GM21390 (cell line): ENCODE measurements around the gene SNAP29.
"Not testable (repeated sequence)": the region's sequence is repeated elsewhere in the genome, so short reads cannot be mapped to it uniquely, and the experiment has no call there.

Experiments
- ATAC-seq: cut with Tn5 transposase; IDR thresholded peaks from one replicate; pipeline ENCODE4 v1.9.1; 2021; ENCODE audit not compliant: unreplicated experiment

SNAP29 gene

GRCh38 chr22:20858615-20859416 lies at the start of gene SNAP29, which contains the start of gene PI4KA:
Gene SNAP29, plus strand, starts transcription at chr22:20859007. Its CDS starts 104 bp downstream, at chr22:20859111.
Gene PI4KA, minus strand, starts transcription at chr22:20858811. Its CDS starts 86 bp downstream, at chr22:20858725.
- peak; percentile 85 for ATAC-seq

GRCh38 chr22:20809538-20810185 lies 49.1 kb upstream of the SNAP29 start:
- no peak for ATAC-seq

GRCh38 chr22:20810645-20811044 lies 48.2 kb upstream of the SNAP29 start:
- ATAC-seq: no peak

- no peak for ATAC-seq
Observed at GRCh38 chr22:20811171-20811570, 47.6 kb upstream of the SNAP29 start.

- ATAC-seq: no peak
Observed at GRCh38 chr22:20811971-20812660, 46.7 kb upstream of the SNAP29 start.

GRCh38 chr22:20813056-20813455 lies 45.8 kb upstream of the SNAP29 start:
- no peak for ATAC-seq

GRCh38 chr22:20814221-20814808 lies 44.5 kb upstream of the SNAP29 start:
- ATAC-seq: no peak

- ATAC-seq: no peak
Observed at GRCh38 chr22:20815477-20816050, 43.2 kb upstream of the SNAP29 start.

GRCh38 chr22:20816559-20816958 lies 42.2 kb upstream of the SNAP29 start:
- no peak for ATAC-seq

GRCh38 chr22:20818471-20818870 lies 40.3 kb upstream of the SNAP29 start:
- no peak for ATAC-seq

- no peak for ATAC-seq
Observed at GRCh38 chr22:20819471-20819870, 39.3 kb upstream of the SNAP29 start.

GRCh38 chr22:20821717-20822239 lies 37.0 kb upstream of the SNAP29 start:
- ATAC-seq: not testable (repeated sequence)

GRCh38 chr22:20822240-20822639 lies 36.6 kb upstream of the SNAP29 start:
- no peak for ATAC-seq

- no peak for ATAC-seq
Observed at GRCh38 chr22:20823264-20823663, 35.5 kb upstream of the SNAP29 start.

- not testable (repeated sequence) for ATAC-seq
Observed at GRCh38 chr22:20825216-20825615, 33.6 kb upstream of the SNAP29 start.

GRCh38 chr22:20825624-20826023 lies 33.2 kb upstream of the SNAP29 start:
- no peak for ATAC-seq

- ATAC-seq: not testable (repeated sequence)
Observed at GRCh38 chr22:20826373-20827152, 32.2 kb upstream of the SNAP29 start.

GRCh38 chr22:20829491-20830134 lies 29.2 kb upstream of the SNAP29 start:
- ATAC-seq: no peak

GRCh38 chr22:20833225-20833665 lies 25.6 kb upstream of the SNAP29 start:
- no peak for ATAC-seq
